ENCODE data around the gene OXNAD1. TPM values are rescaled to one million over a fixed set of nuclear protein-coding genes. Genes with fewer than 3 reads are reported as not detected.
"Not testable (repeated sequence)": the region's sequence is repeated elsewhere in the genome, so short reads cannot be mapped to it uniquely, and the experiment has no call there.

Gene OXNAD1
- total and polyA plus RNA-seq, 2 experiments from 2014 or later, result 14.4 to 21.1 TPM

DNA sequence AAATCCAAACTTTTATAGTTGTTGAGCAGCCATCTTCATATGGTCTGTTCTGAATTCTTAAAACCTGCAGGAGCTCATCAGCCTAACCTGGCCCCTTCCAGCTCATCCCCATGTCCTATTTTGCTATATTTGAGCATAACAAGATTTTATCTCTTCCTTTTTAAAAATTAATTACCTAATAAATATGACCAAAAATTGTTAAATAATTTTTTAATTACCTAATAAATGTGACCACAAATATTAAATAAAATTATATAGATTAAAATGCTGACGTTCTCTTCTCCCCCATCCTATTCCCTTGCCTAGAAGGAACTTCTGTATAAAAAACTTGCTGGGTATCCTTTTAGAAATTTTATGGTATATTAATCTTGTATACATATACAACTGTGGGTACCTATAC lies 43.7 kb downstream of the OXNAD1 start:
- WGBS (ENCODE audit: low lambda C conversion rate, missing lambda C conversion rate), result 97% methylated on average over 1 of the region's 1 CpG

DNA sequence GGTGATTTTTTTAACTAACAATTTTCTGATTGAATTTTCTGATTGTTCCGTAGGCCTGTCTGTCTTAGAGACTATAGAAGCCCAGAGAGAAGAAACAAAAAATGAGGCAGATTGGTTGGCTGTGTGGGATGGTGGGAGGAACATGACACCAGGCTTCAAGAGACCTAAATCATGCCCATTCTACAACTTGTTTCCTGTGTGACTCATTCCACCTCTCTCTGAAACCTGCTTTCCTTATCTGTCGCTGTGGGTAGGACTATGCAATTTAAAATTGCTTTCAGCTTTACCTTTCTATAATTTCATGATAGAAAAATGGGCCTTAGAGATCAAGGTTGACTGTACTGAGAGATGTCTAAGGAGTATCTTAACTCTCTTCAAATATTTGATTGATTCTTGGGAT lies 44.5 kb downstream of the OXNAD1 start:
- no peaks in the 10 kb centered on the region for H3K36me3 ChIP-seq (replicated peaks; ENCODE audit: insufficient read depth, low read depth)
- no peak for DNase-seq (ENCODE audit: low spot score)
- no peaks in the 10 kb centered on the region for H3K4me1 ChIP-seq (ENCODE audit: insufficient read depth)
- WGBS (ENCODE audit: low lambda C conversion rate, missing lambda C conversion rate), result 38% methylated on average over 2 of the region's 2 CpGs
- H3K9me2 ChIP-seq (replicated peaks; ENCODE audit: insufficient read depth), result no peaks in the 10 kb centered on the region
- H2AFZ ChIP-seq, result no peak overlapping the region
- no peaks in the 10 kb centered on the region for H3K27me3 ChIP-seq
- H4K20me1 ChIP-seq (ENCODE audit: insufficient read depth, poor library complexity, severe bottlenecking), result no peaks in the 10 kb centered on the region
- no peaks in the 10 kb centered on the region for H3K79me2 ChIP-seq
- no peak for TF ChIP-seq EZH2phosphoT487 (IDR thresholded peaks at IDR 0.05; ENCODE audit: low read depth, severe bottlenecking, unreplicated experiment)
- no peak for TF ChIP-seq CTCF (IDR thresholded peaks at IDR 0.05; ENCODE audit: poor library complexity)
- TF ChIP-seq EZH2 (IDR thresholded peaks at IDR 0.05; ENCODE audit: borderline replicate concordance), result no peak
- H3K9me3 ChIP-seq (ENCODE audit: low read depth), result no peaks in the 10 kb centered on the region
- H3K4me3 ChIP-seq, result no peak overlapping the region
- H3K27ac ChIP-seq, result no peak overlapping the region
- H3K4me2 ChIP-seq, result no peak overlapping the region

More for the DNA sequence above, 43.7 kb downstream of the OXNAD1 start:
- Histone ChIP-seq H4K20me1 (ENCODE audit: insufficient read depth, poor library complexity, severe bottlenecking) (no peaks in the 10 kb centered on the region), H3K4me3 (no peak overlapping the region), H3K27ac (no peak overlapping the region), H3K36me3 (replicated peaks; ENCODE audit: insufficient read depth, low read depth) (no peaks in the 10 kb centered on the region), H3K9me2 (replicated peaks; ENCODE audit: insufficient read depth) (no peaks in the 10 kb centered on the region), H2AFZ (no peak overlapping the region), H3K27me3 (no peaks in the 10 kb centered on the region), H3K4me1 (ENCODE audit: insufficient read depth) (peaks cover 4% of the 10 kb centered on the region), H3K4me2 (no peak overlapping the region), H3K9me3 (ENCODE audit: low read depth) (no peaks in the 10 kb centered on the region), H3K79me2 (no peaks in the 10 kb centered on the region)
- no peak for DNase-seq (ENCODE audit: low spot score)
- TF ChIP-seq CTCF (IDR thresholded peaks at IDR 0.05; ENCODE audit: poor library complexity), result no peak
- TF ChIP-seq EZH2phosphoT487 (IDR thresholded peaks at IDR 0.05; ENCODE audit: low read depth, severe bottlenecking, unreplicated experiment), result no peak
- TF ChIP-seq EZH2 (IDR thresholded peaks at IDR 0.05; ENCODE audit: borderline replicate concordance), result no peak

DNA sequence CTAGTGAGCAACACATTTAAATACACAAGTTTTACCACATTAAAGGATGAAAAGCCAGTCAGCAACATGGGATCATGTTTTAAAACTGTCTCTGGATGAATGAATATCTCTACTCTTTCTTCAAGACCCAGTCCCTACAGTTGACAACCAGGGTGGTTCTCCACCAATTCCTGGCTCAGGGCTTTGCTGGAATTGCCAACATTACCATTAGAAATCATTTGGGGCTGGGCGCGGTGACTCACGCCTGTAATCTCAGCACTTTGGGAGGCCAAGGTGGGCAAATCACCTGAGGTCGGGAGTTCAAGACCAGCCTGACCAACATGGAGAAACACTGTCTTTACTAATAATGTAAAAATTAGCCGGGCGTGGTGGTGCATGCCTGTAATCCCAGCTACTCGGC lies 45.5 kb downstream of the OXNAD1 start:
- not testable (repeated sequence) for H3K4me1 ChIP-seq (ENCODE audit: insufficient read depth); H3K79me2 ChIP-seq; H3K4me3 ChIP-seq; H3K27me3 ChIP-seq; H4K20me1 ChIP-seq (ENCODE audit: insufficient read depth, poor library complexity, severe bottlenecking); H3K4me2 ChIP-seq; DNase-seq (ENCODE audit: low spot score); H3K36me3 ChIP-seq (replicated peaks; ENCODE audit: insufficient read depth, low read depth); H3K9me2 ChIP-seq (replicated peaks; ENCODE audit: insufficient read depth); H2AFZ ChIP-seq; H3K27ac ChIP-seq; H3K9me3 ChIP-seq (ENCODE audit: low read depth)
- 97% methylated on average over 7 of the region's 7 CpGs for WGBS (ENCODE audit: low lambda C conversion rate, missing lambda C conversion rate)

DNA sequence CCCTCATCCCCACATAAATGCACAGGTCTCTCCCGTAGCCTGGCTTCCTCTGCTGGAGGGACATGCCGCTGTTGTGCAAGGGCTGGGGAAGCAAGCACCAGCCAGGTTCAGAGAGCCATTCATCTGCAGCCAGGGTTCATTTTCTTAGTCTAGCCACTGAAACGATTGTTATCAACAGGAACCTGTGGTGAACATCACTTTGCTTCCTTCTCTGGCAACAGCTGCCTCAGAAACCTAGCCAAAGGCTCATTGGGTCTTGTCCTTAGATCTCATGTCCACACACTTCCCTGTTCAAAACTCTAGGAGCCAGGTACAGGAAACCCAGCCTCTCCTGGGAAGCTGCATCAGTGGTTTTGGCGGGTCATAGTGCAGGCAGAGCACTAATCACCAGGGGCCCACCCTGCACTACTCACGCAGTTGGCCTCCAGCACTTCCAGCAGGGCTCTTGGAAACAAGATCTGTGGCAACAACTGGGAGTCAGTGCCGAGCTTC lies 47.0 kb downstream of the OXNAD1 start:
- Histone ChIP-seq H2AFZ (no peak overlapping the region), H3K4me2 (no peak overlapping the region), H3K79me2 (no peaks in the 10 kb centered on the region), H3K4me3 (no peak overlapping the region), H3K36me3 (replicated peaks; ENCODE audit: insufficient read depth, low read depth) (no peaks in the 10 kb centered on the region), H3K9me2 (replicated peaks; ENCODE audit: insufficient read depth) (no peaks in the 10 kb centered on the region), H3K4me1 (ENCODE audit: insufficient read depth) (no peaks in the 10 kb centered on the region), H4K20me1 (ENCODE audit: insufficient read depth, poor library complexity, severe bottlenecking) (no peaks in the 10 kb centered on the region), H3K27ac (no peak overlapping the region), H3K27me3 (no peaks in the 10 kb centered on the region), H3K9me3 (ENCODE audit: low read depth) (no peaks in the 10 kb centered on the region)
- no peak for TF ChIP-seq EZH2phosphoT487 (IDR thresholded peaks at IDR 0.05; ENCODE audit: low read depth, severe bottlenecking, unreplicated experiment)
- TF ChIP-seq CTCF (IDR thresholded peaks at IDR 0.05; ENCODE audit: poor library complexity), result no peak
- TF ChIP-seq EZH2 (IDR thresholded peaks at IDR 0.05; ENCODE audit: borderline replicate concordance), result no peak
- no peak for DNase-seq (ENCODE audit: low spot score)
- 64% methylated on average over 6 of the region's 6 CpGs for WGBS (ENCODE audit: low lambda C conversion rate, missing lambda C conversion rate)
